NCI-H1092 (cell line): ENCODE results near the gene KLHL26.

Source experiments
- DNase-seq: peaks from one replicate; lab custom pipeline; 2025; lab: John Stamatoyannopoulos, UW

KLHL26 gene

DNA sequence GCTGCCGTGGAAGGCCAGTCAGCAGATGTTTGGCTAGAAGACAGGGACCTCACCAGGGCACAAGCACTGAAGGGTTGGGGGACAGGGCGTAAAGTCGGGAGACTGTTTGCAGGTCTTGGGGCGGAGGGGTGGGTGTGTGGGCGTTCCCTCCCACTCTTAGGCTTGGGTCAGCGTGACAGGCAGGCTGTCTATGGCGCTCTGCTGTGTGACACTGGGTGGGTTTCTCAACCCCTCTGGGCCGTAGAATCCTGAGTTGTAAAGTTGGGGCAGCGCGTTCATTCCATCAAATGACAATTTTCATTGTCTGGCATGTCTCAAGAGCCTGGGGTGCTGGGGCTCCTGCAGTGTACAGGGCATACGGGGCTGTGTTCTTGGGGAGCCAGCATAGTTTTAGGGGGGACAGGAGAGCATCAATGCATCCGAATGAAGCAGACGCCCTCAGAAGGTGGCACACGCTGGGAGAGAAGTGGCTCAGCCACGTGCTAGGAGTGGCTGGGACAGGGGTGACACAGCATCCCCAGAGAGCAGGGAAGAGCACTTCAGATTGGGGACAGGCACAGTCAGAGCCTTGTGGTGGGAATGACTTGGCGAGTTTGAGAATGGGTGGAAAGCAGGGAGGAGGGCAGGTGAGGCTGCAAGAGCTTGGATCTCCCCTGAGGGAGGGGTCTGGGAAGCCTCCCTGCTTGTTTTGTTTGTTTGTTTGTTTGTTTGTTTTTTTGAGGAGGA is 51.1 kb downstream of the KLHL26 start:
- DNase-seq = no peak

- no peak for DNase-seq
Observed at GRCh38 chr19:18696023-18696422, 59.2 kb downstream of the KLHL26 start.

GRCh38 chr19:18697680-18698079 is 60.9 kb downstream of the KLHL26 start:
- peak; percentile 54 for DNase-seq

GRCh38 chr19:18698321-18699167 is 61.7 kb downstream of the KLHL26 start:
- no peak for DNase-seq

- DNase-seq = no peak
Observed at GRCh38 chr19:18699403-18700054, 62.7 kb downstream of the KLHL26 start.

DNA sequence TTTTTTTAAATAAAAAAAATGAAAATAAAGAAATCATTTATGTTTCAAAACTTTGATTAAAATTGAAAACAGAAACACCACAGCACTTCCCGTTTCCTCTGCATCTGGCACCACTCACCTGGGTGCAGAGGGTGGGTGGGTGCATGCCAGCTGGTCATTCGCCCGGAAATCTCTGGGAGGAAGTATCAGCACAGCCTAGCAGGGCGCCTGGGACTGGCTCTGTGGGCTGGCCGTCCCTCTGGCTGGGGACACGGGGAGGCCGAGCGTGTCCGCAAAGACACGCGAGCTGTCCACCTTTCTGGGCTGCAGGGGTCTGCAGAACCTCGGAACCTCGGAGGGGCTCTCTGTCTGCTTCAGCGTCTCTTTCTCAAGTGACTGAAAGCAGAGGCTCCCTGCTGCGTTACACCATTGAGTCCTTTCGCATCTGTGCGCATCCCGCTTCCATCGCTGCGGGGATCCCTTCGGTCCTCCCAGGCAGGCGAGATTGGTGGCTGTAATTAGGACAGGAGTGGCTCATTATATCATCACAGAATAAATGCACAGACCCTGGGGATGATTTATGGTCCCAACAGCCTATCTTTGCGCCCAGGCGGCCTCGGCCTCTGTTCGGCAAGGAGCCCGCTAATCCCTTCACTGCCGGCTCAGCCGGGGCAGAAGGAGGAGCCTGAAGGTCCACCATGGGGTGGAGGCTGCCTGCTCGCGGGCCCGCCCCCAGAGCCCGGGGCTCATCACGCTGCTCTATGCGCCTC is 63.8 kb downstream of the KLHL26 start:
- peak; percentile 85 for DNase-seq

DNA sequence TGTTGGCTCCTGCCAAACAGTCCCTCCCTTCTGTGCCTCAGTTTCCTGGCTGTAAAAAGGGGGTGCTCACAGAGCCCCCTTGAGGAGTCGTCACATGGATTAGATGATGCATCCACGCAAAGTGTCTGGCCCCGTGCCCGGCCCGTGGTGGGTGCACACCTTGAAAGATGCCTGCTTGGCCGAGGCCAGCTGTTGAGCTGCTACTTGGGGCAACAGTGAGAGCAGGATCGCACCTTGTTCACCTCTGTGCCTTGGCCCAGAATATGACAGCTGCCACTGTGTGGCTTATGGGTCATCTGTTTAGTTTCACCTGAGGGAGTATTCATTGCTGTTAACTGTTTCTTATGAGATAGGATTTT is 64.4 kb downstream of the KLHL26 start:
- DNase-seq = no peak

DNA sequence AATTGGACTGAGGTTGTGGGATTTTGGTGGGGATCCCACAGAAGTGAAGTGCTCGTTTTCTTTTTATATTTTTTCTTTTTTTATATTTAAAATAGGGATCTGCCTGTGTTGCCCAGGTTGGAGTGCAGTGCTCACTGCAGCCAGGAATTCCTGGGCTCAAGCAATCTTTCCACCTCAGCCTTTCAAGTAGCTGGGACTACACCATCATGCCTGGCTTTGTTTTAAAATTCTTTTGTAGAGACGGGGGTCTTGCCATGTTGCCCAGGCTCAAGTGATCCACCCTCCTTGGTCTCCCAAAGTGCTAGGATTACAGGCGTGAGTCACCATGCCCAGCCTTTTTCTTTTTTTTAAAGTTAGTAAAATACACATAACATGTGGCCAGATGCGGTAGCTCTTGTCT is 67.2 kb downstream of the KLHL26 start:
- no peak for DNase-seq

DNA sequence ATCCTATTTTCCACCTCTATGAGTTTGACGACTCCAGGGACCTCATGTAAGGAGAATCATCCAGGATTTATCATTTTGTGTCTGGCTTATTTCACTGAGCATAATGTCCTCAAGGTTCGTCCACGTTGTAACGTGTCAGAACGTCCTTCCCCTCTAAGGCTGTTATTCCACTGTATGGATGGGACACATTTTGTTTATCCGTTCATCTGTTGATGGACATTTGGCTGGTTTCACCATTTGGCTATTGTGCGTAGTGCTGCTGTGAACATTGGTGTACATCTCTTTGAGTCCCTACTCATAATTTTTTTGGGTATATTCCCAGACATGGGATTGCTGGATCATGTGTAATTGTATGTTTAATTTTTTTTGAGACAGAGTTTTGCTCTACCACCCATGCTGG is 68.1 kb downstream of the KLHL26 start:
- no peak for DNase-seq

DNA sequence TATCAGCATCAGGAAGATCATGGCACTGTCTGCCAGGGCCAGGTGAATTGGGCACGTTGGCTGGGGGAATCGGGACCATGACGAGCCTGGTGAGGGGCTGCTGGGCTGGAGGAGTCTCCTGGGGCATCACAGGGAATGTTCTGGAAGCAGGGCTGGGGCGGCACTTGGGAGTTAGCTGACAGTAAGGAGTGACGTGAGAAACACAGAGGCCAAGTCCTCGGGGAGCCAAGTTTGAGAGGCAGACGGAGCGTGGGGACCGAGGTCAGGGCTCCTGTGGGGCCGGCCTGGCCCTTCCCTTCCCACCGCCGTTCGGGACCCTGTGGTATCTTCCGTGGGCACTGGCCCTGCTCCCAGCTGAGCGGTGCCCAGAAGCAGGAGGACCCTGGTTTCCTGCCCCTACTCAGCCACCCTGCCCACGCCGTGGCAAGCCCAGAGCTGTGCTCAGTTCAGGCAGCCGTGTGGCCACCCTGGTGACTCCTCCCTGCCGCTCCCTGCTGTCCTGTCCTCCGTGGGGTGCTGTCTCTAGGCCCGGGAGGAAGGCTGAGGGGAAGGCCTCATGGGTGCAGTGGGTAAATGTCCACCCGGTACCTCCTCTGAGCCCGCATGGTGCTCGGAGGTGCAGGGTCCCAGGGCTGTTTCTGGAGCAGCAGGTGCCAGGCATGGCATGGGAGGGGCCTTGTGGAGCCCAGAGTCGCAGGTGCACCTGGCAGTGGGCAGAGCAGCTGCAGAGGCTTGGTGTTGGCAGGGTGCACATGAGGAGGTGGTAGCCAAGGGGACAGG is 71.8 kb downstream of the KLHL26 start:
- no peak for DNase-seq

DNA sequence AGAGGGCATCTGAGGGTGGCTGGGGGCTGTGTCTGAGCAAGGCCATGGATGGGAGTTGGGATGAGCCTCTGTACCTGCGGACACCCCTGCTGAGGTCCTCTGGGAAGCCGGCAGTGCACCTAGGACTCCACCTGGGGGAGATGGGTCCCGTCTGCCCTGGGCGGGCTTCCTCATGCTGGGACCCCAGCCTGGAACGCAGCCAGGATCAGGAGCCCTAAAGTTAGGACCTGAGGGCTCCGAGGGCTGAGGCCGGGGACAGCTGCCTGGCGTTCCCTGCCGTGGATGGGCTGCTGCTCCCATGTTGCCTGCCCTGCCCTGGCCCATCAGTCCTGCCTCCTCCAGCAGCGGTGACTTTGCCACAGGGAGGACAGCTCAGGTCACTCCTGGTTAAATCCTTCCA is 72.7 kb downstream of the KLHL26 start:
- no peak for DNase-seq

DNA sequence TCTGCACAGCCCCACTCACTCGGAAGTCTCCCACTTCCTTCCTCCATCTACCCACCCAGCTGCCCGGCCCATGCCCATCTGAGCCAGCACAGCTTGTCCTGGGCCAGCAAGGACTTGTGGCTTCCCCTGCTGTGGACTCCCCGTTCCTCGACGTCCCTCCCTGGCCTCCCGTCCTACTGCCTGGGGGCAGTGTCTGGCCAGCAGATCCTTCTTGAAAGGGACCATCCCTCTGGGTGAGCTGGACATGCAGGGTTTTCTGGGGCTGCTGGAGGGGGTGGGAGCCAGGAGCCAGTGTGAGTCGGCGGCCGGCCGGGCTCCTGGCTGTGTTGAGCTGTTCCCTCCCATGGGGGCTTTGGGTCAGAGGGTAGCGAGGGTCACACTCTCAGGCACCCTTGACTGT is 73.4 kb downstream of the KLHL26 start:
- no peak for DNase-seq

DNA sequence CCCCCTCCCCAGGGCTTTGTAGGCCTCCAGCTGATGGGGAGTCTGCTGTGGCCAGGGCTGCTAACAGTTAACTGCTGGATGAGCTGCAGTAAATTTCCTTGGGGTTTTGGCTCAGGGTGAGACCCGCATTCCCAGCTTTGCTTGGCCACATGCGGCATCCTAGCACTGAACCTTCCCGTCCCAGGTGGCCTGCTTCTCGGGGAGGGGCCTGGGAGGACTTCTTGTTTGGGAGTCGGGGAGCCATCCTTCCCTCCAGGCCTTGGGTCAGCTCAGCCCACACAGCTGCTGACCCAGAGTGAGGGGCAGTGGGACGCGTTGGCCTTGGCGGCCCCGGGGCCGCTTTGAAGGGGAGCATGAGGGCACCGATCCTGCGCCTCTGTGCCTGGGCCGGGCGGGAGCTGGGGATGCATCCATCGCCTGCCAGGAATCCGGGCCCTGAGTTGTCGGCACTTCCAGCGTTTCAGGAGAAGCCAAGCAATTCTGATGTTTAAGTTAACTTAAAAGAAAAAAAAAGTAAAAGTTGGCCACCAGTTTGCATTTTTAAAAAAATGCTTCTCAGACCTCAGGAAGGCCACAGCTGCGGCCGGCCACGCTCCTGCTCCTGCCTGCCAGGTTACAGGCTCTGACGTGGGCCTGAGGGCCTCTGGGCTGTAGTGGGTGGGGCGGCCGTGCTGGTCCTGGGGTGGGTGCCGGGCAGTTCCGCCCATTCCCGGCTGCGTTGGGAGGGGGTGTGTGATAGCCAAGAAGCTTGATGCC is 74.3 kb downstream of the KLHL26 start:
- no peak for DNase-seq

GRCh38 chr19:18711893-18712292 is 75.1 kb downstream of the KLHL26 start:
- no peak for DNase-seq

DNA sequence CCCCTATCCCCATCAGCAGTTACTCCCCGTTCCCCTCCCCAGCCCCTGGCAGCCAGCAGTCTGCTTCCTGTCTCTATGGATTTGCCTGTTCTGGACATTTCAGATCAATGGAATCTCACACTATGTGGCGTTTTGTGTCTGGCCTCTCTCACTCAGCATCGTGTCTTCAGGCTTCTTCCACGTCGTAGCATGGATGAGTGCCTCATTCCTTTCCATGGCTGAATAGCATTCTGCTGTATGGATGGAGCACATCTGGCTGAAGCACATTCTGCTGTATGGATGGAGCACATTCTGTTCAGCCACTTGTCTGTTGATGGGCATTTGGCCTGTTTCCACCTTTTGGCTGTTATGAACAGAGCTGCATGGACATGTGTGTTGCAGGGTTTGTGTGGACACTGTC is 76.2 kb downstream of the KLHL26 start:
- no peak for DNase-seq

GRCh38 chr19:18713550-18714117 is 76.8 kb downstream of the KLHL26 start:
- DNase-seq = no peak

DNA sequence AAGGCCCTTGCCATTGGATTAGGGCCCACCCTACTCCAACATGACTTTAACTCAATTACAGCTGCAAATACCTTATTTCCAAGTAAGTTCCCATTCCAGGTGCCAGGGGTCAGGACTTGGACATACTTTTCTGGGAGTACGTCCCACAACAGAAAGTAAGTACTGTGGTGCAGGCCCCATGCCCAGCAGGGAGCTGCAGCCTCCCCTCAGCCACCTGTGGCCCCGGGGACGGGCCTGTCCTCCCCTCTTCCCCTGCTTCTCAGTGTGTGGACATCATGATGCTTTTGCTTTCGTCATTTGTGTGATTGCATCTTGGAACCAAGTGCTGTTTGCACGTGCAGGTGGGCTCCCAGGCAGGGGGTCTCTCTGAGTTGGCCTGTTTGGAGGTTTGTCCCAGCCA is 78.6 kb downstream of the KLHL26 start:
- DNase-seq = no peak

DNA sequence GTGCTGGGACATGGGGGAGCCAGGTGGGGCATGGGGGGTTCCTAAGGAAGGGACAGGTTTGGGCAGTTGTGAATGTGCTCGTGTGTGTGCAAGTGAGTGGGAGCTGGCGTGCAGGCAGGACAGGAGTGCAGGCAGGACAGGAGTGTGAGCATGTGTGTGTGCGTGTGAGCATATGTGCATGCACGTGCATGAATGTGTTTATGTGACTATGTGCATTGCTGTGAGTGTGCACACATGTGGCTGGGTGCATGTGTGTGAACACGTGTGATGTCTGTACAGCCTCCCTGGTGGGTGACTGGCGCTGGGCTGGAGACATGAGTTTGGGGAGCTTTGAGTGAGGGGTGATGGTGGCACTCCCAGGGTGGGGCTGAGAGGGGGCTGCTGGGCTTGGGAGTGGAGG is 80.0 kb downstream of the KLHL26 start:
- DNase-seq = no peak

- DNase-seq = no peak
Observed at GRCh38 chr19:18717601-18718000, 80.8 kb downstream of the KLHL26 start.

DNA sequence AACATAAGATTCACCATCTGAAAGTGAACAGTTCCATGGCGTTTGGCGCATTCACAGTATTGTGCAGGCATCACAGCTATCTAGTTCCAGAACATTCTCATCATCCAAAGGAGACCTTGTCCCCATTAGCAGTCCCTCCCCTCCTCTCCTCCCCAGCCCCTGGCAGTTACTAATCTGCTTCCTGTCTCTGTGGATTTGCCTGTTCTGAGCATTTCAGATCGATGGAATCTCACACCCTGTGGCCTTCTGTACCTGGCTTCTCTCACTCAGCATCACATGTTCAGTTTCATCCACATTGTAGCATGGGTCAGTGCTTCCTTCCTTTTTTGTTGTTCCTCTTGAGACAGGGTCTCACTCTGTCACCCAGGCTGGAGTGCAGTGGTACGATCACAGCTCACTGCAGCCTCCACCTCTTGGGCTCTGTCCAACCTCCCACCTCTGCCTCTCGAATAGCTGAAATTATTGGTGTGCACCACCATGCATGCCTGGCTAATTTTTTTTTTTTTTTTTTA is 81.2 kb downstream of the KLHL26 start:
- no peak for DNase-seq
